GM20431 (cell line): ENCODE data around the gene OSBPL6.

ENCODE experiments used
- in situ Hi-C: fragments of 300-500 bp; cut with MseI, MboI; formaldehyde crosslinking; loops from one replicate; pipeline ENCODE4 v1.15.0; 2020; ENCODE audit warnings: low sequenced_read_pairs; ENCODE audit not compliant: unreplicated experiment

Gene OSBPL6

GRCh38 chr2:178267660-178268059 is 73.3 kb downstream of the OSBPL6 start:
- in situ Hi-C loops = no loop called here

- in situ Hi-C loops = no loop called here
These were observed 74.1 kb downstream of the OSBPL6 start for GRCh38 chr2:178268435-178268834.

GRCh38 chr2:178269438-178270224 is 75.3 kb downstream of the OSBPL6 start:
- in situ Hi-C loops = no loop called here

- in situ Hi-C loops = no loop called here
These were observed 76.0 kb downstream of the OSBPL6 start for GRCh38 chr2:178270338-178270737.

- in situ Hi-C loops = no loop called here
These were observed 76.8 kb downstream of the OSBPL6 start for GRCh38 chr2:178271094-178271493.

GRCh38 chr2:178271629-178272333 is 77.5 kb downstream of the OSBPL6 start:
- in situ Hi-C loops = no loop called here

GRCh38 chr2:178273787-178274360 is 79.6 kb downstream of the OSBPL6 start:
- in situ Hi-C loops = no loop called here

GRCh38 chr2:178275600-178275999 is 81.3 kb downstream of the OSBPL6 start:
- in situ Hi-C loops = no loop called here

- in situ Hi-C loops = no loop called here
These were observed 83.5 kb downstream of the OSBPL6 start for GRCh38 chr2:178277741-178278197.

DNA sequence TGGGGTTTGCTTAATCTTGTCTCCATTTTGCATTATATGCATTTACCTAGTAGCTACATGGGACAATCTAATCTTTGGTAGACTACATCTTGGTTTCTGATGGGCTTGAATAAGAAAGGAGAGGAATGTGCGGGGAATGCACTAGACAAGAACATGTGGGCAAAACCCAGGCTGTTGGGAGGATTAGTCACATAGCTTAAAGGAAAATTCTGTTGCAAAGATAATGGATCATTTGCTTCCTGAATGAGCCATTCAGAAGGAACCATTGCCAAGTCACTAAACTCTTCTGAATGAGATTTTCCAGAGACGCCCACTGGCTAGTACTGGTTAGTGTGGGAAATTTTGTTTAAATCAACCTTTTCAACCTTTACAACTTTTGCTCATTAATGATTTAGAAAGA is 84.8 kb downstream of the OSBPL6 start:
- in situ Hi-C loops = no loop called here

DNA sequence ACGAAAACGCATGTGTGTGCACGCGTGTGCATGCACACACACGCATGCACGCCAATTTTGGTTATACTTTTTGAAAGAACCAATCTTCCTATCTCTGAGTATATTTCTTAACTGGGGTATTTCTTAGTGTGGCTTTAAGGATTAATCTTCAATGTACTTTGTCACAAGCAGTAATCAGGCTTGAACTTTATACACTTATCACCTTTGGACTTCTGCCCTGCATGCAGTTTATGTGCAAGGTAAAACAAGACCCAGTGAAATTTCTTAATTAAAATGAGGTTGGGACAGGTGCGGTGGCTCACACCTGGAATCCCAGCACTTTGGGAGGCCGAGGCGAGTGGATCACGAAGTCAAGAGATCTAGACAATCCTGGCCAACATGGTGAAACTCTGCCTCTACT is 85.3 kb downstream of the OSBPL6 start:
- in situ Hi-C loops = no loop called here

GRCh38 chr2:178280244-178280852 is 86.0 kb downstream of the OSBPL6 start:
- in situ Hi-C loops = no loop called here

DNA sequence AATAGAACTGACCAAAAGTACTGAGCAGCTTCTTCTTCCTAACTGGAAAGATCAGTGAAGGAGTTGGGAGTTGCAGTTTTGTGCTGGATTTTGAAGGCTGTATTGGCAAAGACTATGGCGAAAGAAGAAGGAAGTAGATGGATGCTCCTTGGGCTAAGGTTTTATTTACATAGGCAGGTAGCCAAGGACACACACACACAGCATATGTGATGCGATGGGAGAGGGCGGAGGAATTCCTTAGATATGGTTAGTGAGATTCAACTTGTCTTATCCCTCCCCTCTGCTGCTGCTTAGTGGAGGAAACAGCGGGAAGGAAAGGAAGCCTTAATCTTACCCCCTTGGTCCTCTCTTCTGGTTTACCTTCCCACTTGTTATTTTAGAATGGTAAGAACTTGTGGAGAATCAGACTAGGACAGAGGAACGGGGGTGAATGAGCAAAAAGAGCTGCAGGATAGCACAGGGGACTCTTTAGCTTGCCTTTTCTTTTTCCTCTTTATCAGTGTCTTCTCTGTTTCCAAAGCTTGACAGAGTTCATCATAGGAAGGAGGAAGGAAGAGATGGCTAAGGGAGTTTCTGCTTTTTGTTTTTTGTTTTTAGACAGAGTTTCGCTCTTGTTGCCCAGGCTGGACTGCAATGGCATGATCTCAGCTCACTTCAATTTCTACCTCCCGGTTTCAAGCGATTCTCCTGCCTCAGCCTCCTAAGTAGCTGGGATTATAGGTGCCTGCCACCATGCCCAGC is 87.9 kb downstream of the OSBPL6 start:
- in situ Hi-C loops = no loop called here

DNA sequence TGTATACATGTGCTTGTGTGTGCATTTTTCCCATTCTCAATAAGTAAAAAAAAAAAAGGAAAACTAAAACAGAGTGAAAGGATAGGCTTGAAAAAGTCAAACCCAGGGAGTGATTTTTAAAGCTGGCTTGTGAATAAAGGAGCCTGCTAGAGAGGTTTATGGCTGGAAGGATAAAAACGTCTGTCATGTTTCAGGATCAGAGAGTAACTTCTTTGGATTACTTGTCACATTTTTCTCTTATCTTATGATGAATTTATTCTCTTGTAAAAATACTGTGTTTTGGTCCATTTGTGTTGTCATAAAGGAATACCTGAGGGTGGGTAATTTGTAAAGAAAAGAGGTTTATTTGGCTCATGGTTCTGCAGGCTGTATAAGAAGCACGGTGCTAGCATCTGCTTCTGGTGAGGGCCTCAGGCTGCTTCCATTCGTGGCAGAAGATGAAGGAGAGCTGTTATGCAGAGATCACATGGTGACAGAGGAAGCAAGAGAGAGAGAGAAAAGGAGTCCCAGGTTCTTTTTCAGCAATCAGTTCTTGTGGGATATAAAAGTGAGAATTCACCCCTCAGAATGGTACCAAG is 89.1 kb downstream of the OSBPL6 start:
- in situ Hi-C loops = no loop called here

DNA sequence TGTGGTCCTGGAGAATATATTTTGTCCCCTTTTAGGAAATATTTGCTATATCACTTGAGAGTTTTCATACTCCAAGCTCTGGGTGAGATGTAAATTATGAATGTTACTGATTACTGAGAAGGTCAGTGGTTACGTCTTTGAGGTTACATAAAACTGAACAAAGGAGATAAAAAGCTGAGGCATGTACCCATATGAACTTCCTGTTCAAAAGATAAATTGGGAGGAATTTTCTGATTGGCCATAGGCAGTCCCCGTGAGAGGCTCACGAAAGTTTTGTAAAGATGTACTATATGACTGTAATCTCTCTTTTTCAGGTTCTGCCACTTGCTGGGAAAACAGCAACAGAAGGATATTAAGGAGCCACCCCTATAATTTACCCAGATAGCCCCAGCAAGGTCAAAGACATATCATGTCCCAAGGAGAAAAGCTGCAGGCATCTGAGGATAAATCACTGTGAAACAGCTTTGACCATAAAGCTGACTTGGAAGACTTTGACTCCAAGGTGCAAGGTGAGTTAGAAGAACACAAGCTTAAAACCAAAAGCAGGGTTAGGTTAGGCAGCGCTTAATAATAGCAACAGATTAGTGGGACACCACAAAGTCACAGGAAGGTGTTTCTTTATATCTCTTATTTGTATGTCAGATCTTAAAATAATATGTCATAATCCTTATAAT is 90.4 kb downstream of the OSBPL6 start:
- in situ Hi-C loops = no loop called here

DNA sequence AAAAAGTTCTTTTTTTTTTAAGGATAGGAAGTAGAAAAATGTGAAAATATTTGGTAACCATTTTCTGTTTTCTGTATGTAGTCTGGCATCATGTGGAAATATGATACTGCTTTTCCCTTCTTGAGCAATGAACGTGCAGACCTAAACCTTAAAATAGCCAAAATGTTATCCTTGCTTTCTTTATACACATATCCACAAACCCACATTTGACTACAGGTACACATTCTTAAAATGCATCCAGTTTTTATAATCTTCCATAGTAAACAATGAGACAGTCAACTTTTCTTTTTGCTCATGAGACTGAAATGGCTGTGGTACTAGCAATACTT is 90.9 kb downstream of the OSBPL6 start:
- in situ Hi-C loops = no loop called here

GRCh38 chr2:178286636-178287035 is 92.3 kb downstream of the OSBPL6 start:
- in situ Hi-C loops = no loop called here

DNA sequence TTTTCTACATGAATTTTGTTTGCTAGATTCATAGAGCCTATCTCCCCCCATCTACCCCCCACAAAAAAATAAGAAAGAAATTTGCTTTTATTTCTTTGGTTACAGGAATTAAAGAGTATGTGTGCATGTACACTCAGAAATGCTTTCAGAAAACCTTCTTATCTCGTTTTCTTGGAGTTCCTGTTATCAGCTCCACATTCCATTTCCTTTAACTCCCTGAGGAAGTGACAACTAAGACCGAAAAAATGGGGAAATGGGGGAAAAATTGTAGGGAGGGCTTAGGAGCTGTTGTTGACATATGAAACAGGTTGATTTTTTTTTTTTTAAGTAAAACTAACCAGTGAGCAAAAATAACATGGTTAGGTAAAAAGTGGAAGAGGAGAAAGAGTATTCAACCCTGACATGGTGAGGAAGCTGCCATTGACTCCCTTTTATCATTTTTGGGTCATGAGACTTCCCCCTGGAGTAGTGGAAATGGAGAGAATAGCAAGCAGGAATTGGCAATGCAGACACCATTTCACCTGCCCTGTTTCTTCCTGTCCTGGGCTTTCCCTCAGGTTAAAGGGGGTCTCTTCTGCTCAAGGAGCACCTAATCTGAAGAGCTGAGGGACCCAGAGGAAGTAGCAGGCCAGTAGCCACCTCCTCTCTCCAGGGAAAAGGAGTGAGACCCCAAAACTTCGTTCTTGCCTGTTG is 93.5 kb downstream of the OSBPL6 start:
- in situ Hi-C loops = no loop called here

GRCh38 chr2:178291703-178292102 is 97.4 kb downstream of the OSBPL6 start:
- in situ Hi-C loops = no loop called here
